ENCODE results near the gene SCN8A.

SCN8A gene

GRCh38 chr12:51850081-51850964 lies 259.3 kb downstream of the SCN8A start:
- no peak for DNase-seq (ENCODE audit: low read depth in 3 of 3)

- no peak for DNase-seq (ENCODE audit: low read depth in 3 of 3)
These were observed 259.9 kb downstream of the SCN8A start for GRCh38 chr12:51850965-51851299.

- DNase-seq (ENCODE audit: low read depth in 3 of 3), result no peak
These were observed 260.5 kb downstream of the SCN8A start for GRCh38 chr12:51851413-51852124.

- no peak for DNase-seq (ENCODE audit: low read depth in 3 of 3)
These were observed 261.5 kb downstream of the SCN8A start for GRCh38 chr12:51852404-51853137.

GRCh38 chr12:51855586-51856428 lies 264.8 kb downstream of the SCN8A start:
- no peak for DNase-seq (ENCODE audit: low read depth in 3 of 3)

- DNase-seq (ENCODE audit: low read depth in 3 of 3), result no peak
These were observed 270.0 kb downstream of the SCN8A start for GRCh38 chr12:51860986-51861385.
